ENCODE measurements around the gene GNPNAT1.

DNA sequence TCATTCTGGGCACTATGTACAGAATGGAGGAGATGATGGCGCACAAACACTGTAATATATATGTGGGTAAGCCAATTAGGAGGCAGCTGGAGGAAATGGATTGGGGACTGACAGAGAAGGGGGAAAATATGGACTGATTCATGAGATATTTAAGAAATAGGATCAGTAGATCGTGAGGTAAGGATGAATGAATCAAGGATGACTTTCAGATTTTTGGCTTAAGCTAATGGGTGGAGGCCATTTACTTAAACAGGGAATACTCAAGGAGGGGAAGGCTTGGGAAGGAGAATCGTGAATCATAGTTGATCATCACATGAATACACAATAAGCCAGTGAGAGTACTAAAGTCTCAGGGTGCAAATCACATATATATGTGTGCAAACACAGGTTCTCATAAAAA lies 11.2 kb upstream of the GNPNAT1 start:
- no peak for TF ChIP-seq POLR2A (IDR thresholded peaks at IDR 0.05)
- no peak for TF ChIP-seq CTCF (IDR thresholded peaks at IDR 0.05)

All from ovary (tissue), 3 donors.